ENCODE measurements around the gene HDAC9. TPM values are rescaled to one million over a fixed set of nuclear protein-coding genes. Genes with fewer than 3 reads are reported as not detected.
A peak's percentile ranks its signal among the peaks of the same experiment; 100 is the strongest.

Gene HDAC9
- total RNA-seq, 1 experiment from 2014 or later = 14.7 TPM

DNA sequence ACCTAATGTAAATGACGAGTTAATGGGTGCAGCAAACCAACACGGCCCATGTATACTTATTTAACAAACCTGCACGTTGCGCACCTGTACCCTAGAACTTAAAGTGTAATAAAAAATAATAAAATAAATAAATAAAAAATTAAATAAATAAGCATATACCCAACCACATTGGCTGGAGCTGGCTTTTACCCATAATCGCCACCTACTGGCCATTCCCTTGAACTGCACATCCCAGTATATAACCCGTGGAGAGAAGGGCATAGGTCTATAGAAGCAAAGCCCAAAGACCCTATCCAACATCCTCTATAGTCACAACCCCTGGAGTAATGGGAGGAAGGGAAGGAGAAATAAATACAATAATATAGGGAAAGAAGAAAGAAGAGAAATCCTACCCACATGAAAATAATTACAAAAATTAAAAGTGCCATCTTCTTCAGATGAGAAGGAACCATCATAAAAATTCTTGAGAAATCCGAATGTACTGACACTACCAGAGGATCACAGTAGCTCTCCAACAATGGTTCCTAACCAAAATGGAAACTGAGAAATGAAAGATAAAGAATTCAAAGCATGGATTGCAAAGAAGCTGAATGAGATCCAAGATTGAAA is 556.3 kb downstream of the HDAC9 start:
- no TSS peak for BruUV-seq (replicated peaks)
- Histone ChIP-seq H3K36me3 (ENCODE audit: low read depth) (no peaks in the 10 kb centered on the region), H3K4me3 (no peak overlapping the region), H3K27me3 (ENCODE audit: insufficient read depth, low read depth) (no peaks in the 10 kb centered on the region), H3K4me1 (replicated peaks; ENCODE audit: insufficient read depth) (peaks cover 7% of the 10 kb centered on the region; the same call in 1 of the 2 replicates), H3K9me3 (ENCODE audit: insufficient read depth, low read depth) (0 out of 2 replicates have a peak, but pooled peaks cover 3% of the 10 kb centered on the region), H3K27ac (no peak overlapping the region), H2AFZ (no peak overlapping the region), H3K4me2 (no peak overlapping the region), H3F3A (ENCODE audit: insufficient read depth, low read depth) (no peaks in the 10 kb centered on the region), H4K20me1 (ENCODE audit: insufficient read depth) (no peaks in the 10 kb centered on the region), H3K9me2 (ENCODE audit: insufficient read depth) (no peaks in the 10 kb centered on the region), H3K79me2 (ENCODE audit: low read depth) (no peaks in the 10 kb centered on the region)
- ChIA-PET CTCF (no interaction called here), POLR2A (ENCODE audit: unreplicated experiment) (interaction anchor here (0.6 kb wide), 1 partner anchor 250 kb away, joined by 16 read pairs; no protein-coding TSS in a partner anchor)
- intact Hi-C loops (cut with micrococcal nuclease; ENCODE audit: unreplicated experiment) = loop anchor here (10.0 kb wide), 1 partner anchor 337 kb away; no protein-coding TSS in a partner anchor
- TF ChIP-seq, protein P1, sequence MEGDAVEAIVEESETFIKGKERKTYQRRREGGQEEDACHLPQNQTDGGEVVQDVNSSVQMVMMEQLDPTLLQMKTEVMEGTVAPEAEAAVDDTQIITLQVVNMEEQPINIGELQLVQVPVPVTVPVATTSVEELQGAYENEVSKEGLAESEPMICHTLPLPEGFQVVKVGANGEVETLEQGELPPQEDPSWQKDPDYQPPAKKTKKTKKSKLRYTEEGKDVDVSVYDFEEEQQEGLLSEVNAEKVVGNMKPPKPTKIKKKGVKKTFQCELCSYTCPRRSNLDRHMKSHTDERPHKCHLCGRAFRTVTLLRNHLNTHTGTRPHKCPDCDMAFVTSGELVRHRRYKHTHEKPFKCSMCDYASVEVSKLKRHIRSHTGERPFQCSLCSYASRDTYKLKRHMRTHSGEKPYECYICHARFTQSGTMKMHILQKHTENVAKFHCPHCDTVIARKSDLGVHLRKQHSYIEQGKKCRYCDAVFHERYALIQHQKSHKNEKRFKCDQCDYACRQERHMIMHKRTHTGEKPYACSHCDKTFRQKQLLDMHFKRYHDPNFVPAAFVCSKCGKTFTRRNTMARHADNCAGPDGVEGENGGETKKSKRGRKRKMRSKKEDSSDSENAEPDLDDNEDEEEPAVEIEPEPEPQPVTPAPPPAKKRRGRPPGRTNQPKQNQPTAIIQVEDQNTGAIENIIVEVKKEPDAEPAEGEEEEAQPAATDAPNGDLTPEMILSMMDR (conservative IDR thresholded peaks at IDR 0.05) = peak; percentile 97
- no peak for TF ChIP-seq EZH2 (IDR thresholded peaks at IDR 0.05; ENCODE audit: low read depth)
- peak; percentile 32 to 33 for DNase-seq

Data from PC-9 (cell line).